Activated CD4-positive, alpha-beta T cell treated with anti-CD3 and anti-CD28 coated beads for 4 hours (primary cell): ENCODE measurements around the gene PCDHGB6.
A peak's percentile ranks its signal among the peaks of the same experiment; 100 is the strongest.
"Not testable (repeated sequence)": the region's sequence is repeated elsewhere in the genome, so short reads cannot be mapped to it uniquely, and the experiment has no call there.

Experiments used
- DNase-seq, 2 donors: peaks; one replicate each; pipeline ENCODE4 v3.0.0-alpha.2; 2020

PCDHGB6 gene

GRCh38 chr5:141419074-141419880, 11.5 kb downstream of the PCDHGB6 start:
- no peak for DNase-seq

- DNase-seq: peak in 1 of 2 donors; percentile 24
Observed at GRCh38 chr5:141420855-141421488, 13.2 kb downstream of the PCDHGB6 start, which contains the start of gene PCDHGA11. Gene PCDHGA11, plus strand, starts transcription at chr5:141421051. Its CDS starts 177 bp downstream, at chr5:141421228.

- DNase-seq: no peak
Observed at GRCh38 chr5:141421489-141421855, 13.7 kb downstream of the PCDHGB6 start.

GRCh38 chr5:141422742-141423291, 15.0 kb downstream of the PCDHGB6 start:
- no peak for DNase-seq

GRCh38 chr5:141427783-141428426, 20.1 kb downstream of the PCDHGB6 start:
- no peak for DNase-seq

- no peak for DNase-seq
Observed at GRCh38 chr5:141430332-141431113, 22.7 kb downstream of the PCDHGB6 start, which contains the start of gene PCDHGA12. Gene PCDHGA12, plus strand, starts transcription at chr5:141430507. Its CDS starts 253 bp downstream, at chr5:141430760.

GRCh38 chr5:141431286-141431685, 23.5 kb downstream of the PCDHGB6 start:
- no peak for DNase-seq

GRCh38 chr5:141432308-141432707, 24.5 kb downstream of the PCDHGB6 start:
- DNase-seq: not testable (repeated sequence)

GRCh38 chr5:141432726-141433125, 24.9 kb downstream of the PCDHGB6 start:
- not testable (repeated sequence) for DNase-seq

GRCh38 chr5:141434006-141434405, 26.2 kb downstream of the PCDHGB6 start:
- DNase-seq: no peak

GRCh38 chr5:141437221-141437620, 29.4 kb downstream of the PCDHGB6 start:
- DNase-seq: no peak

GRCh38 chr5:141439411-141440141, 31.8 kb downstream of the PCDHGB6 start:
- no peak for DNase-seq

GRCh38 chr5:141440341-141440740, 32.5 kb downstream of the PCDHGB6 start:
- DNase-seq: no peak

- no peak for DNase-seq
Observed at GRCh38 chr5:141441571-141442170, 33.9 kb downstream of the PCDHGB6 start.
